HepG2 (cell line): ENCODE results near the gene DCTN2. TPM values are rescaled to one million over a fixed set of nuclear protein-coding genes. Genes with fewer than 3 reads are reported as not detected.

Experiments used
- ATAC-seq: fragments of 200-7000 bp; cut with Tn5 transposase; 3 replicates; pipeline ENCODE4 v1.9.1; 2020; ENCODE audit warnings: mild to moderate bottlenecking, moderate library complexity
- BruUV-seq: library from RNA; stranded (reverse); fragments of 400-500 nt; replicated peaks from 2 replicates; lab custom pipeline; 2021; lab: Mats Ljungman, UMichigan
- CTCF ChIA-PET: fragments of 300-600 bp; formaldehyde crosslinking; extraction: SDS; loops from one replicate; lab custom pipeline; 2021; ENCODE audit warnings: low total read pairs, inconsistent platforms, low intra/inter-chr PET ratio; lab: Yijun Ruan, JAX
- POLR2A ChIA-PET: fragments of 350-600 bp; sonication (Branson Sonifier 250); formaldehyde crosslinking; loops from one replicate; lab custom pipeline; 2020; ENCODE audit warnings: antibody characterized with exemption, inconsistent platforms; lab: Yijun Ruan, JAX
- DNase-seq: peaks from one replicate; pipeline ENCODE4 v3.0.0-alpha.2; 2015; ENCODE audit warnings: low spot score
- FAIRE-seq: peaks from 3 replicates; lab custom pipeline; 2011; peaks lifted over from hg19 to GRCh38; lab: Jason Lieb, UNC
- H2AFZ ChIP-seq: one replicate; pipeline ENCODE4 v1.6.1; 2011; ENCODE audit warnings: low read length, inconsistent platforms
- H3K27ac ChIP-seq: fragments of 300-600 bp; 3 replicates; pipeline ENCODE4 v1.8.0; 2011; ENCODE audit warnings: mixed run types, mild to moderate bottlenecking, mixed read lengths, low read length, inconsistent platforms; ENCODE audit not compliant: insufficient read depth; ENCODE audit errors: extremely low read length
- H3K27me3 ChIP-seq, 2 experiments: fragments of 200-600 bp in 1 of 2; 2 replicates in 1 of 2; 3 replicates in 1 of 2; pipeline versions ENCODE4 v1.6.0 to v1.8.0; 2011; ENCODE audit warnings: low read length in 2 of 2, mild to moderate bottlenecking in 2 of 2, moderate library complexity in 2 of 2, inconsistent platforms in 1 of 2; ENCODE audit not compliant: insufficient read depth in 2 of 2, control insufficient read depth in 1 of 2
- H3K36me3 ChIP-seq, 2 experiments: fragments of 200-600 bp in 1 of 2; replicated peaks in 1 of 2; 2 replicates in 1 of 2; 3 replicates in 1 of 2; pipeline versions ENCODE4 v1.5.1 to v1.8.0; 2011; ENCODE audit warnings: low read length in 2 of 2, inconsistent platforms in 1 of 2; ENCODE audit not compliant: insufficient read depth in 2 of 2, control insufficient read depth in 1 of 2
- H3K4me1 ChIP-seq: 2 replicates; pipeline ENCODE4 v1.5.1; 2012; ENCODE audit warnings: low read length, inconsistent platforms; ENCODE audit not compliant: insufficient read depth
- H3K4me2 ChIP-seq: 2 replicates; pipeline ENCODE4 v1.6.0; 2011; ENCODE audit warnings: low read depth, low read length, inconsistent platforms
- H3K4me3 ChIP-seq, 3 experiments: fragments of 200-600 bp in 1 of 3; sonication (generic), shearing (Covaris generic) in 1 of 3; replicated peaks in 1 of 3; 2 replicates each; pipeline ENCODE4 v1.5.1; 2011 to 2016; ENCODE audit warnings: low read length in 3 of 3, inconsistent platforms in 2 of 3, low read depth in 2 of 3, mild to moderate bottlenecking in 2 of 3, control low read depth in 1 of 3, mixed read lengths in 1 of 3; ENCODE audit not compliant: insufficient read depth in 1 of 3
- H3K79me2 ChIP-seq: one replicate; pipeline ENCODE4 v1.6.1; 2011; ENCODE audit warnings: low read length, inconsistent platforms; ENCODE audit not compliant: insufficient read depth
- H3K9ac ChIP-seq: 2 replicates; pipeline ENCODE4 v1.6.0; 2011; ENCODE audit warnings: mild to moderate bottlenecking, low read depth, low read length, inconsistent platforms; ENCODE audit not compliant: insufficient read depth
- H3K9me3 ChIP-seq: 2 replicates; pipeline ENCODE4 v1.5.1; 2012; ENCODE audit warnings: mild to moderate bottlenecking, low read length
- H4K20me1 ChIP-seq: 2 replicates; pipeline ENCODE4 v1.6.0; 2011; ENCODE audit warnings: inconsistent platforms, mild to moderate bottlenecking, low read length, moderate library complexity; ENCODE audit not compliant: insufficient read depth
- CREB1 ChIP-seq, 2 experiments: fragments of 450-650 bp in 1 of 2; IDR thresholded peaks; 2 replicates each; pipeline ENCODE4 v1.6.1; 2016 to 2017; ENCODE audit warnings: control low read depth in 1 of 2, mild to moderate bottlenecking in 1 of 2, missing compliant biosample characterization in 1 of 2, missing genetic modification characterization in 1 of 2
- ETV5 ChIP-seq: IDR thresholded peaks from 2 replicates; pipeline ENCODE4 v1.6.1; 2018; ENCODE audit warnings: missing biosample characterization, missing genetic modification reagents, inconsistent platforms, borderline replicate concordance
- HNF4A ChIP-seq: sonication (generic); formaldehyde crosslinking; IDR thresholded peaks from 2 replicates; pipeline ENCODE4 v1.4.0; 2020; ENCODE audit warnings: missing genetic modification reagents
- KLF11 ChIP-seq: IDR thresholded peaks from 2 replicates; pipeline ENCODE4 v1.6.1; 2016; ENCODE audit warnings: missing compliant biosample characterization
- SIN3A ChIP-seq: IDR thresholded peaks from 2 replicates; pipeline ENCODE4 v1.6.1; 2011; ENCODE audit warnings: low read depth, mild to moderate bottlenecking, control low read depth, low read length, borderline replicate concordance
- ZNF350 ChIP-seq: sonication (generic); formaldehyde crosslinking; IDR thresholded peaks from 2 replicates; pipeline ENCODE4 v1.4.0; 2020; ENCODE audit warnings: mild to moderate bottlenecking, low read depth, missing genetic modification reagents, borderline replicate concordance
- ZSCAN9 ChIP-seq: IDR thresholded peaks from 2 replicates; pipeline ENCODE4 v1.6.1; 2016; ENCODE audit warnings: borderline replicate concordance
- WGBS: methylation state at CpG from one replicate; pipeline ENCODE4 v1.1.6; 2017; ENCODE audit warnings: low lambda C conversion rate; 5-methylcytosine and 5-hydroxymethylcytosine counted together
- in situ Hi-C: cut with HindIII; loops from 2 replicates; pipeline ENCODE4 v1.10.0; 2017; ENCODE audit warnings: low pct_unique_long_range_greater_than_20kb; ENCODE audit not compliant: extremely low pct_ligation_motif_present
- intact Hi-C: fragments of 100-400 bp; cut with micrococcal nuclease; formaldehyde crosslinking; loops from one replicate; pipeline ENCODE4 v1.10.0; 2022; ENCODE audit not compliant: unreplicated experiment
- polyA plus RNA-seq, 8 experiments: library from polyadenylated mRNA; depleted of rRNA in 3 of 8; stranded (reverse) in 7 of 8; unstranded in 1 of 8; fragments of >200 nt; fragmentation: Illumina TruSeq in 4 of 8; extraction: Trizol in 4 of 8; gene quantifications; 2 replicates each; pipeline versions ENCODE4 v1.2.1 to v1.2.3, GENCODE V29; 2011 to 2016; ENCODE audit warnings: low read depth in 4 of 8, missing spikeins in 1 of 8, mixed read lengths in 1 of 8; ENCODE audit not compliant: insufficient read depth in 1 of 8
- total RNA-seq, 5 experiments: library from RNA; depleted of rRNA; stranded (reverse); fragments of >200 nt; fragmentation: Illumina TruSeq; extraction: Trizol; gene quantifications; 2 replicates each; pipeline ENCODE4 v1.2.3, GENCODE V29; 2016; ENCODE audit warnings: low read depth in 1 of 5
- TF ChIP-seq, protein P1 (sequence below): sonication (generic); formaldehyde crosslinking; IDR thresholded peaks from 2 replicates; pipeline ENCODE4 v1.8.1; 2023; ENCODE audit warnings: mild to moderate bottlenecking, missing genetic modification reagents
- TF ChIP-seq, protein P2 (sequence below): sonication (generic); formaldehyde crosslinking; IDR thresholded peaks from 2 replicates; pipeline ENCODE4 v1.4.0; 2020; ENCODE audit warnings: mild to moderate bottlenecking, missing genetic modification reagents
- TF ChIP-seq, protein P3 (sequence below): sonication (generic); formaldehyde crosslinking; IDR thresholded peaks from 2 replicates; pipeline ENCODE4 v1.4.0; 2020; ENCODE audit warnings: missing genetic modification reagents
- TF ChIP-seq, protein P4 (sequence below): sonication (generic); formaldehyde crosslinking; IDR thresholded peaks from 2 replicates; pipeline ENCODE4 v1.4.0; 2020; ENCODE audit warnings: missing genetic modification reagents, borderline replicate concordance

The DCTN2 gene
- total and polyA plus RNA-seq, 2 of the 13 experiments (the other 11 are each of a cell fraction or from before 2014, with no cell fraction given): 72.0 to 77.4 TPM

DNA sequence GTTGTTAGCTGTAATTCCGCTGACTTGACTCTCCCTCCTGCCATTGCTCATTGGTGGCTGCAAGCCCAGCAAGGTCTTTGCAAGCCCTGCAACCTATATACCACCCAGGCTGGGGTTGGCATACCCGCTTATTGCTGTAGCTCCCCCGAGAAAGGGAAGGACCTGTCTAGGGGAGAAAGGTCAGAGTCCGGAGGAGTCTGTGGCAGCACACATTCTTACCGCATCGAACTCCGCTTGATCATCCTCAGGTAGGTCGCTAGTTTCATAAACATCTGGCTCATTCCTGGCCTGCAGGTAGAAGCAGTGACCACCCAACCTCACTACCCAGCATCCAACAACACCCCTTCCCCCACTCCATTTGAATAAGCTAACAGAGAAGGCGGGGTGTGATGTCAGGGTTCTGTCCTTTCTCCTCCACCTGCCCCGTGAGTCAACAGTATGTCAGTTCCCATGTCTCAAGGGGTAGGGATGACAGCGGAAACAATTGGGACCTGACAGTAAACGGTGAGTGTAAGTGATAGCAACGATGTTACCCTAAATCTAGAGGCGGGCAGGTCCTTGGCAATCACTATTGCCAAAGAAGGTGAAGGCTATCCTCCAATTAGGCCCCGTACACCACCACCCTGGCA is 1.1 kb downstream of the DCTN2 start:
- peak; percentile 37 for FAIRE-seq
- Histone ChIP-seq H3K4me3 (peak overlapping the region; percentile 87 to 96 (median 91)), H3K4me2 (peak overlapping the region; percentile 94), H2AFZ (no peak overlapping the region), H3K9ac (peak overlapping the region; percentile 95), H4K20me1 (no peaks in the 10 kb centered on the region), H3K79me2 (peaks cover 20% of the 10 kb centered on the region), H3K27ac (peak overlapping the region; percentile 56), H3K27me3 (peaks cover 0 to 27% of the 10 kb centered on the region in 2 experiments; a peak in 2 of 5 replicates), H3K9me3 (no peaks in the 10 kb centered on the region), H3K36me3 (peaks cover 0 to 3% of the 10 kb centered on the region in 2 experiments; a peak in 1 of 5 replicates), H3K4me1 (peaks cover 50% of the 10 kb centered on the region)
- peak; percentile 16 for ATAC-seq
- 48% methylated on average over 15 of the region's 15 CpGs for WGBS
- ChIA-PET POLR2A (interaction anchor here (1.0 to 2.7 kb wide), 11 partner anchors 8 to 65 kb away, joined by 3 to 35 read pairs (median 13); partner anchors contain the start of genes ARHGEF25, DDIT3 and DTX3), CTCF (interaction anchor here (1.1 kb wide), 1 partner anchor 37 kb away, joined by 3 read pairs; no protein-coding TSS in a partner anchor)
- in situ Hi-C loops: no loop called here
- no TSS peak for BruUV-seq
- intact Hi-C loops: loop anchor here (1.0 kb wide), 1 partner anchor 30 kb away; no protein-coding TSS in a partner anchor
- peak; percentile 40 for DNase-seq
- TF ChIP-seq HNF4A (CRISPR knock-in tag): no peak
- 0 out of 2 replicates have a peak, but pooled peaks have one; percentile 10 for TF ChIP-seq ZSCAN9 (CRISPR knock-in tag)
- no peak for TF ChIP-seq ETV5 (CRISPR knock-in tag)
- TF ChIP-seq ZNF350 (CRISPR knock-in tag): peak; percentile 15; the same call in 1 of the 2 replicates
- TF ChIP-seq KLF11 (CRISPR knock-in tag): no peak
- TF ChIP-seq, protein P1, sequence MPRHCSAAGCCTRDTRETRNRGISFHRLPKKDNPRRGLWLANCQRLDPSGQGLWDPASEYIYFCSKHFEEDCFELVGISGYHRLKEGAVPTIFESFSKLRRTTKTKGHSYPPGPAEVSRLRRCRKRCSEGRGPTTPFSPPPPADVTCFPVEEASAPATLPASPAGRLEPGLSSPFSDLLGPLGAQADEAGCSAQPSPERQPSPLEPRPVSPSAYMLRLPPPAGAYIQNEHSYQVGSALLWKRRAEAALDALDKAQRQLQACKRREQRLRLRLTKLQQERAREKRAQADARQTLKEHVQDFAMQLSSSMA (CRISPR knock-in tag): 0 out of 2 replicates have a peak, but pooled peaks have one; percentile 20
- TF ChIP-seq, protein P2, sequence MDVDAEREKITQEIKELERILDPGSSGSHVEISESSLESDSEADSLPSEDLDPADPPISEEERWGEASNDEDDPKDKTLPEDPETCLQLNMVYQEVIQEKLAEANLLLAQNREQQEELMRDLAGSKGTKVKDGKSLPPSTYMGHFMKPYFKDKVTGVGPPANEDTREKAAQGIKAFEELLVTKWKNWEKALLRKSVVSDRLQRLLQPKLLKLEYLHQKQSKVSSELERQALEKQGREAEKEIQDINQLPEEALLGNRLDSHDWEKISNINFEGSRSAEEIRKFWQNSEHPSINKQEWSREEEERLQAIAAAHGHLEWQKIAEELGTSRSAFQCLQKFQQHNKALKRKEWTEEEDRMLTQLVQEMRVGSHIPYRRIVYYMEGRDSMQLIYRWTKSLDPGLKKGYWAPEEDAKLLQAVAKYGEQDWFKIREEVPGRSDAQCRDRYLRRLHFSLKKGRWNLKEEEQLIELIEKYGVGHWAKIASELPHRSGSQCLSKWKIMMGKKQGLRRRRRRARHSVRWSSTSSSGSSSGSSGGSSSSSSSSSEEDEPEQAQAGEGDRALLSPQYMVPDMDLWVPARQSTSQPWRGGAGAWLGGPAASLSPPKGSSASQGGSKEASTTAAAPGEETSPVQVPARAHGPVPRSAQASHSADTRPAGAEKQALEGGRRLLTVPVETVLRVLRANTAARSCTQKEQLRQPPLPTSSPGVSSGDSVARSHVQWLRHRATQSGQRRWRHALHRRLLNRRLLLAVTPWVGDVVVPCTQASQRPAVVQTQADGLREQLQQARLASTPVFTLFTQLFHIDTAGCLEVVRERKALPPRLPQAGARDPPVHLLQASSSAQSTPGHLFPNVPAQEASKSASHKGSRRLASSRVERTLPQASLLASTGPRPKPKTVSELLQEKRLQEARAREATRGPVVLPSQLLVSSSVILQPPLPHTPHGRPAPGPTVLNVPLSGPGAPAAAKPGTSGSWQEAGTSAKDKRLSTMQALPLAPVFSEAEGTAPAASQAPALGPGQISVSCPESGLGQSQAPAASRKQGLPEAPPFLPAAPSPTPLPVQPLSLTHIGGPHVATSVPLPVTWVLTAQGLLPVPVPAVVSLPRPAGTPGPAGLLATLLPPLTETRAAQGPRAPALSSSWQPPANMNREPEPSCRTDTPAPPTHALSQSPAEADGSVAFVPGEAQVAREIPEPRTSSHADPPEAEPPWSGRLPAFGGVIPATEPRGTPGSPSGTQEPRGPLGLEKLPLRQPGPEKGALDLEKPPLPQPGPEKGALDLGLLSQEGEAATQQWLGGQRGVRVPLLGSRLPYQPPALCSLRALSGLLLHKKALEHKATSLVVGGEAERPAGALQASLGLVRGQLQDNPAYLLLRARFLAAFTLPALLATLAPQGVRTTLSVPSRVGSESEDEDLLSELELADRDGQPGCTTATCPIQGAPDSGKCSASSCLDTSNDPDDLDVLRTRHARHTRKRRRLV (CRISPR knock-in tag): peak; percentile 41; the same call in 1 of the 2 replicates
- TF ChIP-seq SIN3A: 0 out of 2 replicates have a peak, but pooled peaks have one; percentile 50
- TF ChIP-seq, protein P3, sequence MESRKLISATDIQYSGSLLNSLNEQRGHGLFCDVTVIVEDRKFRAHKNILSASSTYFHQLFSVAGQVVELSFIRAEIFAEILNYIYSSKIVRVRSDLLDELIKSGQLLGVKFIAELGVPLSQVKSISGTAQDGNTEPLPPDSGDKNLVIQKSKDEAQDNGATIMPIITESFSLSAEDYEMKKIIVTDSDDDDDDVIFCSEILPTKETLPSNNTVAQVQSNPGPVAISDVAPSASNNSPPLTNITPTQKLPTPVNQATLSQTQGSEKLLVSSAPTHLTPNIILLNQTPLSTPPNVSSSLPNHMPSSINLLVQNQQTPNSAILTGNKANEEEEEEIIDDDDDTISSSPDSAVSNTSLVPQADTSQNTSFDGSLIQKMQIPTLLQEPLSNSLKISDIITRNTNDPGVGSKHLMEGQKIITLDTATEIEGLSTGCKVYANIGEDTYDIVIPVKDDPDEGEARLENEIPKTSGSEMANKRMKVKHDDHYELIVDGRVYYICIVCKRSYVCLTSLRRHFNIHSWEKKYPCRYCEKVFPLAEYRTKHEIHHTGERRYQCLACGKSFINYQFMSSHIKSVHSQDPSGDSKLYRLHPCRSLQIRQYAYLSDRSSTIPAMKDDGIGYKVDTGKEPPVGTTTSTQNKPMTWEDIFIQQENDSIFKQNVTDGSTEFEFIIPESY: peak; percentile 64
- TF ChIP-seq CREB1 (IDR thresholded peaks at IDR 0.05): 0 out of 2 replicates have a peak, but pooled peaks have one; percentile 12
- no peak for TF ChIP-seq CREB1 (CRISPR knock-in tag; IDR thresholded peaks at IDR 0.05)
- TF ChIP-seq, protein P4, sequence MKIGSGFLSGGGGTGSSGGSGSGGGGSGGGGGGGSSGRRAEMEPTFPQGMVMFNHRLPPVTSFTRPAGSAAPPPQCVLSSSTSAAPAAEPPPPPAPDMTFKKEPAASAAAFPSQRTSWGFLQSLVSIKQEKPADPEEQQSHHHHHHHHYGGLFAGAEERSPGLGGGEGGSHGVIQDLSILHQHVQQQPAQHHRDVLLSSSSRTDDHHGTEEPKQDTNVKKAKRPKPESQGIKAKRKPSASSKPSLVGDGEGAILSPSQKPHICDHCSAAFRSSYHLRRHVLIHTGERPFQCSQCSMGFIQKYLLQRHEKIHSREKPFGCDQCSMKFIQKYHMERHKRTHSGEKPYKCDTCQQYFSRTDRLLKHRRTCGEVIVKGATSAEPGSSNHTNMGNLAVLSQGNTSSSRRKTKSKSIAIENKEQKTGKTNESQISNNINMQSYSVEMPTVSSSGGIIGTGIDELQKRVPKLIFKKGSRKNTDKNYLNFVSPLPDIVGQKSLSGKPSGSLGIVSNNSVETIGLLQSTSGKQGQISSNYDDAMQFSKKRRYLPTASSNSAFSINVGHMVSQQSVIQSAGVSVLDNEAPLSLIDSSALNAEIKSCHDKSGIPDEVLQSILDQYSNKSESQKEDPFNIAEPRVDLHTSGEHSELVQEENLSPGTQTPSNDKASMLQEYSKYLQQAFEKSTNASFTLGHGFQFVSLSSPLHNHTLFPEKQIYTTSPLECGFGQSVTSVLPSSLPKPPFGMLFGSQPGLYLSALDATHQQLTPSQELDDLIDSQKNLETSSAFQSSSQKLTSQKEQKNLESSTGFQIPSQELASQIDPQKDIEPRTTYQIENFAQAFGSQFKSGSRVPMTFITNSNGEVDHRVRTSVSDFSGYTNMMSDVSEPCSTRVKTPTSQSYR (CRISPR knock-in tag): peak; percentile 84
